Coronary artery (tissue), 2 donors: ENCODE measurements around the gene ZFHX2.

Experiments used
- DNase-seq: peaks from one replicate; pipeline ENCODE4 v3.0.0-alpha.2; 2017; ENCODE audit warnings: low spot score
- H3K27ac ChIP-seq, 2 donors: fragments of 200-600 bp; sonication (generic); one replicate each; pipeline ENCODE4 v1.5.1; 2016 to 2019
- H3K4me3 ChIP-seq: fragments of 200-600 bp; sonication (generic); 2 replicates; pipeline ENCODE4 v1.5.1; 2016; ENCODE audit warnings: mild to moderate bottlenecking, moderate library complexity
- CTCF ChIP-seq: fragments of 200-600 bp; sonication (generic); IDR thresholded peaks from one replicate; pipeline ENCODE4 v1.5.1; 2019; ENCODE audit warnings: antibody characterized with exemption

The ZFHX2 gene

GRCh38 chr14:23557946-23558345 is 6.4 kb upstream of the ZFHX2 start:
- TF ChIP-seq CTCF: no peak
- no peak overlapping the region for H3K27ac ChIP-seq
- no peak overlapping the region for H3K4me3 ChIP-seq
- DNase-seq: no peak

GRCh38 chr14:23557521-23557920 is 6.0 kb upstream of the ZFHX2 start:
- Histone ChIP-seq H3K4me3 (no peak overlapping the region), H3K27ac (no peak overlapping the region)
- no peak for DNase-seq
- TF ChIP-seq CTCF: no peak

GRCh38 chr14:23556700-23557440 is 5.3 kb upstream of the ZFHX2 start:
- DNase-seq: no peak
- Histone ChIP-seq H3K27ac (peak overlapping the region; percentile 95 to 100), H3K4me3 (peak overlapping the region; percentile 100)
- TF ChIP-seq CTCF: no peak

- Histone ChIP-seq H3K27ac (peak within 1 kb of the TSS; percentile 95 to 100), H3K4me3 (peak within 1 kb of the TSS; percentile 100)
- TF ChIP-seq CTCF: no peak
- DNase-seq: peak; percentile 94
These were observed 4.5 kb upstream of the ZFHX2 start, which contains the start of gene THTPA for GRCh38 chr14:23555882-23556699. Gene THTPA (plus strand): TSS chr14:23556271. CDS start chr14:23556758, 487 bp downstream.

GRCh38 chr14:23555533-23555881 is 3.9 kb upstream of the ZFHX2 start:
- Histone ChIP-seq H3K27ac (peak overlapping the region; percentile 95 to 100), H3K4me3 (peak overlapping the region; percentile 100)
- TF ChIP-seq CTCF: no peak

GRCh38 chr14:23550812-23551265 is 726 bp downstream of the ZFHX2 start:
- Histone ChIP-seq H3K4me3 (peak overlapping the region; percentile 76), H3K27ac (peak overlapping the region in 1 of 2 donors; percentile 57)
- TF ChIP-seq CTCF: no peak
- DNase-seq: no peak

More at GRCh38 chr14:23555533-23555881, 3.9 kb upstream of the ZFHX2 start:
- no peak for DNase-seq
